Heart right ventricle (tissue), 16 donors: ENCODE data around the gene MBTPS1. TPM values are rescaled to one million over a fixed set of nuclear protein-coding genes. Genes with fewer than 3 reads are reported as not detected.

ENCODE experiments used
- ATAC-seq, 8 donors: fragments of 200-7000 bp; cut with Tn5 transposase; one replicate each; pipeline ENCODE4 v1.9.1; 2020; ENCODE audit warnings: mild to moderate bottlenecking in 8 of 8, moderate library complexity in 8 of 8, moderate number of reproducible peaks in 1 of 8
- DNase-seq, 2 donors: peaks; one replicate each; pipeline ENCODE4 v3.0.0-alpha.2; 2020
- H3K27ac ChIP-seq, 10 donors: fragments of 200-600 bp; sonication (generic) in 2 of 10; one replicate each; pipeline versions ENCODE4 v1.5.0 to v1.8.0; 2020 to 2022; ENCODE audit warnings: mild to moderate bottlenecking in 3 of 10
- H3K27me3 ChIP-seq, 7 donors: fragments of 200-600 bp; one replicate each; pipeline ENCODE4 v1.8.0; 2021 to 2022; ENCODE audit warnings: mild to moderate bottlenecking in 2 of 7
- H3K36me3 ChIP-seq, 9 donors: fragments of 200-600 bp; sonication (generic) in 1 of 9; one replicate each; pipeline versions ENCODE4 v1.5.0 to v1.8.0; 2020 to 2022; ENCODE audit warnings: mild to moderate bottlenecking in 2 of 9
- H3K4me1 ChIP-seq, 9 donors: fragments of 200-600 bp; sonication (generic) in 1 of 9; one replicate each; pipeline versions ENCODE4 v1.5.0 to v1.8.0; 2020 to 2022; ENCODE audit warnings: mild to moderate bottlenecking in 4 of 9
- H3K4me3 ChIP-seq, 10 donors: fragments of 200-600 bp; sonication (generic) in 2 of 10; one replicate each; pipeline versions ENCODE4 v1.5.0 to v1.8.0; 2020 to 2022; ENCODE audit warnings: mild to moderate bottlenecking in 7 of 10, moderate library complexity in 2 of 10
- H3K9me3 ChIP-seq, 11 donors: fragments of 200-600 bp in 10 of 11; sonication (generic) in 2 of 11; one replicate each; pipeline versions ENCODE4 v1.5.0 to v1.8.0; 2013 to 2022; ENCODE audit warnings: mild to moderate bottlenecking in 2 of 11, control low read depth in 1 of 11, moderate library complexity in 1 of 11
- WGBS, 2 donors: extraction: QIAGEN DNeasy Blood & Tissue Kit; methylation state at CpG; one replicate each; pipeline ENCODE4 v1.1.7; 2013; ENCODE audit warnings: inconsistent platforms in 1 of 2; 5-methylcytosine and 5-hydroxymethylcytosine counted together
- intact Hi-C, 10 donors: fragments of 100-400 bp; cut with DNase I; formaldehyde crosslinking; loops; one replicate each; pipeline versions ENCODE4 v1.11.1 to v1.14.2; 2022
- polyA plus RNA-seq, 2 donors: library from polyadenylated mRNA; stranded (reverse); fragments of 200-250 nt; gene quantifications; one replicate each; pipeline ENCODE4 v1.2.3, GENCODE V29; 2013
- total RNA-seq, 10 donors: library from RNA; stranded (reverse); fragmentation: NEBNext Ultra II Directional in 3 of 10; extraction: Animal tissue kit (Norgen Biotek cat#: 25700) in 3 of 10; gene quantifications; one replicate each; pipeline versions ENCODE4 v1.2.1 to v1.2.4, GENCODE V29; 2021 to 2023
- TF ChIP-seq, protein P1 (sequence below), 9 donors: fragments of 200-600 bp; sonication (generic) in 2 of 9; IDR thresholded peaks; one replicate each; pipeline versions ENCODE4 v1.5.0 to v1.8.0; 2021 to 2022; ENCODE audit warnings: antibody characterized with exemption in 9 of 9, mild to moderate bottlenecking in 5 of 9, moderate library complexity in 1 of 9
- donor health status: Arrhythmogenic right ventricular cardiomyopathy.
- donor health status: ischemic (EF 13 %, LVEDD 7.1; RV severe dilation, severe dysfunction).
- donor health status: healthy with polysubstance abuse.
- donor health status: DM: no; HTN: yes; CAD: no.
- donor health status: DM: no; HTN: no; CAD: no.
- donor health status: ischemic (EF 25% LVEDD 6.9; RV normal size, moderate dysfunction).
- donor health status: ischemic (EF 25% LVEDD 5.7; RV mildly dilated, moderate dysfunction).
- donor health status: healthy.
- donor health status: DM: yes; HTN: yes; CAD: no.
- donor health status: Ischemic cardiomyopathy.
- donor health status: ischemic (EF 35%, LVEDD 5.7; RV mildly dilated, moderate dysfunction).
- donor health status: nonischemic (EF 11% LVEDD 7.7; RV severe dilation, severe dysfunction).
- donor health status: DM: yes; HTN: yes; CAD: no.
- donor health status: PGD.
- donor health status: ischemic (EF 29% LVEDD 5.4; RV normal size, mild dysfunction).
- donor health status: nonischemic (EF 23%, LVEDD 6.1; RV moderate dilation, normal function).

The MBTPS1 gene
- total and polyA plus RNA-seq, 12 donors, result 41.4 to 122 (median 66.0) TPM

DNA sequence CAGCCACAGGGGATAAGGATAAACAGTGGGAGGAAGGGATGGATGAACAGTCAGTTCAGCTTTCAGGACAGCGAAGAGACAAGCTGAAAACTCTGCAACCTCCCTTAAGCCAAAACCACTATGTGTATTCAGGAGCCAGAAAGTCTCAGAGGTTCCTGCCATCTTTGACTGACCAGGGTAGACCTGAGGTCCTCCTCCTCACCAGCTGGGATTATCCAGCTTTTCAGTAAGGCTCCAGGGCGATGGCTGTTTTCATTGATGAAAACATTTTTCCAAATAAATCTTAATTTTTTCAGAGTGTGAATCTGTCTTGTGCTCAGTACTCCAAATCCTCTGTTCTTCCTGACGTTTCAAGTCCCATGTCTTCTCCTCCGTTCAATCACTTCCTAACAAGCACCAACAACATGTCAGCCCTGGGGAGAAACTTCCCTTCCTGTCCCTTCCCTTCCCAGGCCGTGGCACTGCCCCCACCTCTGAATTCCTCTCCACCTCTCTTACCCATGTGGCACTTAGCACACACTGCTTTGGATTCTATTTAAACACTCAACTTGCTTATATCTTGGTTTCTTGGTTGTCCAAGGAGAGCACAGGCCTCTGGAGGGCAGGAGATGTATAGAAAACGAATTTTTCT, 23.0 kb upstream of the MBTPS1 start:
- intact Hi-C loops, result loop anchor here in 1 of 10 donors (10.0 kb wide), 1 partner anchor 65 kb away; no protein-coding TSS in a partner anchor
- no peak for ATAC-seq
- H3K4me1 ChIP-seq, result peaks cover 0 to 32% (median 9%) of the 10 kb centered on the region in 9 donors
- no peaks in the 10 kb centered on the region for H3K36me3 ChIP-seq
- no peak overlapping the region for H3K4me3 ChIP-seq
- peak overlapping the region in 8 of 10 donors; percentile 51 to 81 (median 77) for H3K27ac ChIP-seq
- TF ChIP-seq, protein P1, sequence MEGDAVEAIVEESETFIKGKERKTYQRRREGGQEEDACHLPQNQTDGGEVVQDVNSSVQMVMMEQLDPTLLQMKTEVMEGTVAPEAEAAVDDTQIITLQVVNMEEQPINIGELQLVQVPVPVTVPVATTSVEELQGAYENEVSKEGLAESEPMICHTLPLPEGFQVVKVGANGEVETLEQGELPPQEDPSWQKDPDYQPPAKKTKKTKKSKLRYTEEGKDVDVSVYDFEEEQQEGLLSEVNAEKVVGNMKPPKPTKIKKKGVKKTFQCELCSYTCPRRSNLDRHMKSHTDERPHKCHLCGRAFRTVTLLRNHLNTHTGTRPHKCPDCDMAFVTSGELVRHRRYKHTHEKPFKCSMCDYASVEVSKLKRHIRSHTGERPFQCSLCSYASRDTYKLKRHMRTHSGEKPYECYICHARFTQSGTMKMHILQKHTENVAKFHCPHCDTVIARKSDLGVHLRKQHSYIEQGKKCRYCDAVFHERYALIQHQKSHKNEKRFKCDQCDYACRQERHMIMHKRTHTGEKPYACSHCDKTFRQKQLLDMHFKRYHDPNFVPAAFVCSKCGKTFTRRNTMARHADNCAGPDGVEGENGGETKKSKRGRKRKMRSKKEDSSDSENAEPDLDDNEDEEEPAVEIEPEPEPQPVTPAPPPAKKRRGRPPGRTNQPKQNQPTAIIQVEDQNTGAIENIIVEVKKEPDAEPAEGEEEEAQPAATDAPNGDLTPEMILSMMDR (IDR thresholded peaks at IDR 0.05), result no peak
- DNase-seq, result no peak
- no peaks in the 10 kb centered on the region for H3K27me3 ChIP-seq
- H3K9me3 ChIP-seq, result no peaks in the 10 kb centered on the region
- 66 to 72% methylated on average over 6 of the region's 6 CpGs for WGBS, 2 donors

DNA sequence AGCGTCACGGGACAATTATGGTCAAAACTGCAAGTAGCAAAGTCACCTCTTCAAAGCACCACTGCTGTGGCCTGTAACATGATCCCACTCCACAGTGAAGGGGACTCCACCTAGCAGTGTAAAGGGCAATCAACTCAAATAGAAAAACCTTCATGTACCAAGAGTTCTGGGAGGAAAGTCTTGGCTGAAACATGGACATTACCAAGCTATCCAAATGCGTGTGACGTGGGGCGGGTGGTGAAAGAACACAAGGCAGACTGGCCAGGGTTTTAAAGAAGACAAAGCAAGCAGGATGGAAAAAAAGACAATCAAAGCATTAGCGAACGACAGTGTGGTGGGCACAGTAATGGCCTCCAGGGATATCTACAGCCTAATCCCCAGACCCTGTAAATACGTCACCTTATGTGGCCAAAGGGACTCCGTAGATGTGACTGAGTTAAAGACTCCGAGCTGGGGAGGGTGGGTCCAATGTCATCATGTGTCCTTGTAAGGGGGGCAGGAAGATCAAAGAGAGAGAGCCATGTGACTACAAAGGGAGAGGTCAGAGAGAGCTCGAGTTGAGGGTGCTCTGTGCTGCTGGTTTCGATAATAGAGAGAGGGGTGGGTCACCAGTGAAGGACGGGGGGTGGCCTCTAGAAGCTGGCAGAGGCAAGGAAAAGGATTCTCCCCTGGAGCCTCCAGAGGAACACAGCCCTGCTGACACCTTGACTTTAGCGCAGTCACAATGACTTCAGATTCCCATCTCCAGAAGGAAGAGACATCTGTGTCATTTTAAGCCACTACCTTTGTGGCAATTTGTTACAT, 22.3 kb upstream of the MBTPS1 start:
- intact Hi-C loops, result no loop called here
- 48 to 53% methylated on average over 14 of the region's 14 CpGs for WGBS, 2 donors
- Histone ChIP-seq H3K4me3 (peak overlapping the region in 1 of 10 donors; percentile 22), H3K4me1 (peaks cover 0 to 29% (median 9%) of the 10 kb centered on the region in 9 donors), H3K36me3 (no peaks in the 10 kb centered on the region), H3K27me3 (no peaks in the 10 kb centered on the region), H3K27ac (peak overlapping the region; percentile 51 to 81 (median 76)), H3K9me3 (no peaks in the 10 kb centered on the region)
- ATAC-seq (peak; percentile 53 to 93 (median 82)), DNase-seq (peak in 1 of 2 donors; percentile 24)
- TF ChIP-seq, protein P1 (IDR thresholded peaks at IDR 0.05), result no peak

DNA sequence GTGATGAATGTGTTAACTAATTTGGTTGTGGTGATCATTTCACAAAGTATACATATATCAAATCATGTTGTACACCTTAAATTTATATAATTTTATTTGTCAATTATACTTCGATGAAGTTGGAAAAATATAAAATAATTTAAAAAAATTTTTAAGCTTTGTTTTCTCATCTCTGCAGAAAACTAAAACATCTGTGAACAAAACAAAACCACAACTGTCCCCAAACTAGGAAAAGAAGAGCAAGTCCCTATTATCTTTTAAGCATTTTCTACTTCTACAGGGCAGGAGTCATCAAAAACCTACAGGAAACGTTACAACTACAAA, 21.7 kb upstream of the MBTPS1 start:
- Histone ChIP-seq H3K9me3 (no peaks in the 10 kb centered on the region), H3K27me3 (no peaks in the 10 kb centered on the region), H3K36me3 (peaks cover 0 to 4% (median 0%) of the 10 kb centered on the region in 9 donors), H3K4me3 (peak overlapping the region in 1 of 10 donors; percentile 22), H3K4me1 (peaks cover 0 to 23% (median 9%) of the 10 kb centered on the region in 9 donors), H3K27ac (peak overlapping the region in 8 of 10 donors; percentile 58 to 81 (median 77))
- TF ChIP-seq, protein P1 (IDR thresholded peaks at IDR 0.05), result no peak
- intact Hi-C loops, result no loop called here
- ATAC-seq (no peak), DNase-seq (no peak)
- 52 to 56% methylated on average over 2 of the region's 2 CpGs for WGBS, 2 donors

DNA sequence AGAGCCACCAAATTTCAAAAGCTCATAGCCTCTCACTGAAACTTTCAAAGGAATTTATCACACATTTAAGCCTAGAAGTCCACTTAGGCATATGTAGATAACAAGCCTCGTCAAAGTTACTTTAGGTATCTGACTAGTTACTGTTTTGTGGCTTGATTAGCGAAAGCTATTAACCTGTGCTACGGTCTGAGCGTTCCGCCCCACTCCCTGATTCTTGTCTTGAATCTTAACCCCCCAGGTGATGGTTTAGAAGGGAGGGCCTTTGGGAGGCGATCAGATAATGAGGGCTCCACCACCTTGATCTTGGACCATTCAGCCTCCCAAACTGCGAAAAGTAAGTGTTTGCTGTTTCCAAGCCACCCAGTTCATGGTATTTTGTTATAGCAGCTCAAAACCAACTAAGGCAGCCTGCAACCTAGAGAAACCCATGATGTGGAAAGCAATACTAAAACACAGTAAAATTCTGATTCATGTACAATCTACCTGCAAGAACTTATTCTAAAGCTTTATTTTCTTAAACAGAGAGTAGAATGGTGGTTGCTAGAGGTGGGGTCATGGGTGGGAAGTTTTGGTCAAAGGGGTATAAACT, 21.1 kb upstream of the MBTPS1 start:
- Histone ChIP-seq H3K9me3 (no peaks in the 10 kb centered on the region), H3K4me1 (peaks cover 0 to 22% (median 9%) of the 10 kb centered on the region in 9 donors), H3K27ac (peak overlapping the region in 6 of 10 donors; percentile 58 to 81 (median 77)), H3K4me3 (no peak overlapping the region), H3K36me3 (peaks cover 0 to 9% (median 0%) of the 10 kb centered on the region in 9 donors), H3K27me3 (no peaks in the 10 kb centered on the region)
- intact Hi-C loops, result no loop called here
- ATAC-seq (no peak), DNase-seq (no peak)
- 84 to 87% methylated on average over 7 of the region's 7 CpGs for WGBS, 2 donors
- TF ChIP-seq, protein P1 (IDR thresholded peaks at IDR 0.05), result no peak
